GM21423 (cell line): ENCODE data around the gene PDGFRA.
"Not testable (repeated sequence)": the region's sequence is repeated elsewhere in the genome, so short reads cannot be mapped to it uniquely, and the experiment has no call there.

Source experiments
- ATAC-seq: cut with Tn5 transposase; IDR thresholded peaks from one replicate; pipeline ENCODE4 v1.9.1; 2021; ENCODE audit warnings: mild to moderate bottlenecking, moderate library complexity; ENCODE audit not compliant: unreplicated experiment

Gene PDGFRA

DNA sequence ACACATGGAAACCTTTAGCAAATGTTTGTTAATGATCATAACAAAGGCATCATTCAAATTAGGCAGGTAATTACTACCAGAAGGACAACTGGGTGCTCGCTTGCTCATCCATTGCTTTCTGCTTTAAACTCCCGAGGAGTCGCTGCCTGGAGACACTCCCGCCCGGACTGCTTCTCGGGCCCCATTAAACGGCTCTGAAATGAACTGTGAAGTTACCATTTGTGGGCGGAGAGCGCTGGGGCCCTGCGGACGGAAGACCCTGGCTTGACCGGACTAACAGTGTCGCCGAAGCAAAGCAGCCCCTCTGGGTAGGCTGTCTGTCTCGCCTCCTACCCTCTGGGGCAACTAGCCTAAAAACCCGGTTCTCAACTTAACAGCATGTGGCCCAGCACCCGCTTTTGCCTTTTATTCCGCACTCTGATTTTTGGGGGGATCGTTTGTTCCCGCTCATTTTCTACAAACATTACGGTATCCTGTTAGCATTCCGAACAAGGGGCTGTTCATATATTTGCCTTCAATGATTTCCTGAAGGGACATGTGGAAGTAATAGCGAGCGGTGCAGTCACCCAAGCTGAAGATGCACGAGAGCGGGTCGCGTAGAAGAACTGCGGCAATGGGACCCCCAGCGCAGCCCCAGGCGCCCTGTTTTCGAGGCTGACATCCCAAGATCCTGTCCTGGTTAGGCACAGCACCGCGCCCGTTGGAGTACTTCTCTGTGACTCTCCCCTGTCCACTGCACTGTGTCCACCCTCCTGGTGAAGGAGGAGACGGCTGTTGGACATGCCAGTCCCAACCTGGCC, 1.6 kb upstream of the PDGFRA start:
- ATAC-seq, result no peak

DNA sequence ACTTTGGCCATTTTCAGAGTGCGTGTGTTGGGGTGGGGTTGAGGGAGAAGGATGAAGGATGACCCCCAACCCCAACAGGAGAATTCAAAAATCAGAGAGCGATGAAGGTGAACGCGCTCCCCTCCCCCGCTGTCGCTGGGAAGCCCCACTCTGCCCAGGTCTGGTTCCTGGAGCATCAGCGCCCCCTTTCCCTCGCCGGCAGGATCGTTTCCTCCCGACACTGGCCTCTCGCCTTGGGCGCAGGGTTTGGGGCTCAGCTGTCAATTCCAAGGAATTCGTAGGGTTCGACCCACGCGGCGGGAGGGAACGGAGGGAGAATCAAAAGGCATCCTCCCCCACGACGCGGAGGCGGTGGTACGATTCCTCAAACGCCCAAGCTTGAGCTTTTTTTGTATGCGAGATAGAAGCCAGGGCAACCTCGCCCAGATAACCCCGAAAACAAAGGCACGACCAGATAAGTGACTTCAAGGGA, 1.0 kb upstream of the PDGFRA start:
- ATAC-seq, result no peak

DNA sequence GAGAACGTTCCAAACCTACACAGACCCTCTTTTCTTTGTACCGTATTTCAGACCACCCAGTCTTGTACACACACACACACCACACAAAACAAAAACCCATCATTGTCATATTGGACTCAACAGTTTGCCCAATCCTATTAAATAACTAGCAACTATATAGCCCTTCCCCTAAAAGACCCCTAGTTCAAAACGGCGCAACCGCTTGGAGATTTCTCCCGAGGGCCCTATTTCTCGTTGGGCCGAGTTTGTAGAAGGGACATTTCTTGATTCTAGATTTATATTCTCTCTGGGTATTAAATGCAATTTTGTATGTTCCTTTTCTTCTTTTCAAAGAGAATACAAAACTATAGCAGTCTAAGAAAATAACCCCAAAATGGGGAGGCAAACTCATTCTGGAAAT, 547 bp upstream of the PDGFRA start:
- no peak for ATAC-seq

DNA sequence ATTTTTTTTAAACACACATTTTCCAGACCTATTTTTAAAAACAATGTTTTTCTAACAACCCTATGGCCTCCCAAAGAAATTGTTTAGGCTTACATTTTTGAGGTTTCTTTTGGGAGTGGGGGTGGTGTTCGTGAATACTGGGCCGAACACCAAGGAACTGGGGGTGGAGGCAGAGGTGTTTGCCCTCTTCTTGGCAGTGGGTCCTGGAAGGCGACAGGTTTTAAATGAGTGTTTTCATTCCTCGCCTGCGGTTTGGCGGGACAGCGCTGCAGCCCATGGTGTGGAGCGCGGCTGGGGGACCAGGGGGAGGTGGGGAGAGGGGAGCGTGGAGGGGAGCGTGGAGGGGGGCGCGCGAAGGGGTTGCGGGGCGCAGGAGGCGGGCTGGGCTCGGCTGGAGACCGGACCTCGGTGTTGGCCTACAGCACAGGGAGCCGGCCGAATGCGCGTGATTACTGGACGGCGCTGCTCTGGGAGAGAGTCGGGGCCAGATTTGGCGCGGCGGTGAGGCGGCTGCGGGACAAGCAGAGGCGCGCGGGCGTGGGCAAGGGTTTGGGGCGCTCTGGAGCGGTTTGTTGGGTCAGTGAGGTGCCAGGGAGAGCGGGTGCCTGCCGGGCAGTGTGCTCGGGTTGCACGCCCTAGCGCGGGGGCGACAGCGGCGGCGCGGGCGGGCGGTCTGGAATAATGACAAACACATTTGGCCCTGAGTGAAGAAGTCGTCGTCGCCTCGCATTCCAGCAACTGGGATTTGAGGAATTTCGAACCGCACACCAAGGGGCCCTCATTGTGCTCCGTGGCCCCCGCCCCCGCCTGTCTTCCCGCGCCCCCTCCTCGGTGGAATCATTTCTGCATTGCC, 764 bp downstream of the PDGFRA start:
- ATAC-seq, result no peak

DNA sequence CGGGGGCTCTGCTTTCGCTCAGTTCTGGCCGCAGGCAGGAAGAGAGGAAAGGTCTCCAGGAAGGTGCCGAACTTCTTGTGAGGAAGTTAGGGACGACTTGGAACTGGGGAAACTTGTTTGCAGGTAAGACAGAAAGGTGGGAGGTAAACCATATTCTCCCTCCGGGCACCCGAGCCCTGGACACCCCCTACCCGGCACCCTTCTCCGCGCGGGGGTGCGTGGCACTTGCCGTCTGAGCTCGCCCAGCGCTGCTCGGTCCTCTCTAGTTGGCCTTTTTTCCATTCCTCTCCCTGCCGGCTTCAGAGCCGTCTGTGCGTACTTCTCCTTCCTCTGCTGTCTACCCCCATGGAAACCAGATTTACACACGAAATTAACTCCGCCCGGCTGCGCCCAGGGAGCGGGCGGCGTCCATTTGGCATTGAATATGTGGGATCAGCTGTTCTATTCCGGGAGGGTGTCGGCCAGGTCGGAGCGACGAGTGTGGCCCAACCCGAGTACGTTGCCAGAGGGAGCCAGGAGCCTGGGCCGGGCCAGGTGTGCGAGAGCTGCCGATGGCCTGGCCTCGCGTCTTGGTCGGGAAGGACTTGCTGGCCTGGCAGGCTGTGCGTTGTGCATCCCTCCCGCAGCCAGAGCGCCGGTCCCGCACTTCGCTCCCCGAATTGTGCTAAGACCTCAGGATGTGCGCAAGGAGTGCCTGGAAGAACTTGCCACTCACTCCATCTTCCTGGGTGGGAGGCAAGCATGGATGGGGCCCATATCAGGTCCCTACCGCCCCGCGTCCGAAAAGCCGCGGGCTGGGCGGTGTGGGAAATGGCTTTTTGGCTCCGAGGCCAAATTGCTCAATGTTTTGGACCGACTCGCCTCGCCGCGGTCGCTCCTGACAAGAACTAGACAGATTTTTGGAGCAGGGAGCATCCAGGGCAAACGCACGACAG, 1.7 kb downstream of the PDGFRA start:
- ATAC-seq, result no peak

DNA sequence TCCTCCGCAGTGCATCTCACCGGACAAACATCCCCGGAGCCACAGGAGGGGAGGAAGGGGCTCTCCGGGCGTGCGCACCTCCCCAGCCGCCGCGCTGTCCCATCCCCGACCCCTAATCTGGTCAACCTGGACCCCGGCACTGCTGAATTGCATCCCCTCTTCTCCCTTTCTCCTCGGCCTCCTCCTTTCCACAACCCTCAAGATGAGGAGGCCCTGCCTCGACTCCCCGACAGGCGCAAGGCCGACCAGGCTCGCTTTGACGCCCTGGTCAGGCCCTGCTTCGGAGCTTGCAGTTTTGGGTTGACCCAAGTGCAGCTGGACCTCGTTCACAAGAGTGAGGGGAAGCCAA, 2.3 kb downstream of the PDGFRA start:
- no peak for ATAC-seq

DNA sequence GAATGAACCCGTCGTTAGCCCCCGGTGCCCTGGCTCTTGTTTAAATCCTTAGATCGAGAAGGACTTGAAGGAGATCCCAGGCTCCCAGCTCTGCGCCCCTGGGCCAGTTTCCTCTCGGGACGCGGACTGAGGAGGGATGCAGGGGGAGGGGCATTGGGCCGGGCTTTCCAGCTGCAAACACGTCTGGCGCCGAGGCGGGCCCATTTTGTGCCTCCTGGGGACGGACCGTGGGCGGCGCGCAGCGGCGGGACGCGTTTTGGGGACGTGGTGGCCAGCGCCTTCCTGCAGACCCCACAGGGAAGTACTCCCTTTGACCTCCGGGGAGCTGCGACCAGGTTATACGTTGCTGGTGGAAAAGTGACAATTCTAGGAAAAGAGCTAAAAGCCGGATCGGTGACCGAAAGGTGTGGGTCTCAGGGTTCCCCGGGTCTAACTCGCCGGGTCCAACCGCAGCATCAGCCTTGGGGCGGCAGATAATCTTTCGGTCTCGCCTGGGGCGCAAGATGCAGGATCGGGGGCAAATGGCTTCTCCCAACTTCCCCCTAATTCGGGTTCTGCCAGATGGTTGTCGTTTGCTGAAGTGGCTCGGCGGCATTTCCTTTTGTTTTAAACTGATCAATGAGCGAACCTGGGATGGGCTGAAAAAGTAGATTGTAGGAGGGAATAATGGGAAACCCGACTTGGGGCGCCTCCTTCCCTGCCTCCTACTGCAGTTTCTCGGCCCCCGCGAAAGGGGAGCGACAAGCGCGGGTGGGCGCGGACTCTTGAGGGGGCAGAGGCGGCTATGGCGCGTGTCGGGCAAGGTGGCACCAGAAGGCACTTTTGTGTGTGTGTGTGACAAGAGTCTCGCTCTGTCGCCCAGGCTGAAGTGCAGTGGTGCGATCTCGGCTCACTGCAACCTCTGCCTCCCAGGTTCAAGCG, 2.9 kb downstream of the PDGFRA start:
- no peak for ATAC-seq

DNA sequence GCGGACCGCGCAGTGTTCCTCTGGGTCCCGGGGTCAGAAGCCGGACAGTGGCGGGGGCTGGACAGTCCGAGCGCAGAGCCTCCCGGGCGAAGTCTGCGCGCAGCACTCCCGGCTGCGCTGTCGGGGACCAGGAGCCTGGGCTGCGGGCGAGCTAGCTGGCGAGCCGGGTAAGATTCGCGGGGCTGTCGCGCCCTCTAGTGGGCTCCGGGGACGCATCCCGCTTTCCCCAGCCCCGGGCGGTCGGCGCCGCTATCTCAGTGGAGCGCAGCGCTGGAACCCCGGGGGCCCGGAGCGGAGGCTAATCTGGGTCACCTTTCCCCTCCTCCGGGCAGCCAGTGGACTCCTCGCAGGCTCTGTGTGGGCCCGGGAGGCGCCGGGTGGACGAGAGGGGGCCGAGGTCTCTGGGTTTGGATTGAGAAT, 4.2 kb downstream of the PDGFRA start:
- ATAC-seq, result peak; percentile 88

DNA sequence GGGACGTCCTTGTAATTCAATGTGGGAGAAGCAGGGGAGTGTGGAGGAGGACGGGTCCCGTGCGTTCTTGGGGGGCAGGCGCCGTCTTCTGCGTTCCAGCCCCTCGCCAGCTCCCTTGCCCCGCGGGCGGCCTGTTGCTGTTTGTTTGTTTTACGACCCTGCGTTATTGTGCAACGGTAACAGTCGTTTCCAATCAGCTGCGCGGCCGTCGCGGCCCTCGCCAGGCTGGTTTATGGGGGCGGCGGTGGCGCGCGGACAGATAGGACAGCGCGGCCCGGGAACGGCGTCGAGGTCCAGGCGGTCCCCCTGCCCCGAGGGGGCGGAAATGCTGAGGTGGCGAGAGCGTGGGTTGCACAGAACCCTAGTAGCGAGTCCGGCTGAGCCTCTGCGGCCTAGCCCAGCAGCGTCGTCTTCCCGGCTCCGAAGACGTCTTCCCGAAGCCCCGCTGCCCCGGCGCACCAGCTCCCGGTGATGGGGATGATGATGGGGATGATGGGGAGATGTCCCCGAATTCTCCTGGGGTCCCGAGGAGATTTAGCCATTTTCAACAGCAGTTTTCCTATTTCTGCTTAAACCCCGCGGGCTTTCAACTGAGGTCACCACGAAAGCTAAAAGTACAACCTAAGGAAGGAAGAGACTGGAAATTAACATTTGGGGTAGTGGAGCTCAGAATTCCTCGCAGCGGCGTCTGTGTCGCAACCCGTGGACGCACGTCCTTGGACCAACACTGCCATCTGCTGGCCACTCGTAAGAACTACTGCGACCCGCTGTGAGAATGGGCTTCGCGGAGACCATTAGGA, 4.8 kb downstream of the PDGFRA start:
- ATAC-seq, result peak; percentile 19

DNA sequence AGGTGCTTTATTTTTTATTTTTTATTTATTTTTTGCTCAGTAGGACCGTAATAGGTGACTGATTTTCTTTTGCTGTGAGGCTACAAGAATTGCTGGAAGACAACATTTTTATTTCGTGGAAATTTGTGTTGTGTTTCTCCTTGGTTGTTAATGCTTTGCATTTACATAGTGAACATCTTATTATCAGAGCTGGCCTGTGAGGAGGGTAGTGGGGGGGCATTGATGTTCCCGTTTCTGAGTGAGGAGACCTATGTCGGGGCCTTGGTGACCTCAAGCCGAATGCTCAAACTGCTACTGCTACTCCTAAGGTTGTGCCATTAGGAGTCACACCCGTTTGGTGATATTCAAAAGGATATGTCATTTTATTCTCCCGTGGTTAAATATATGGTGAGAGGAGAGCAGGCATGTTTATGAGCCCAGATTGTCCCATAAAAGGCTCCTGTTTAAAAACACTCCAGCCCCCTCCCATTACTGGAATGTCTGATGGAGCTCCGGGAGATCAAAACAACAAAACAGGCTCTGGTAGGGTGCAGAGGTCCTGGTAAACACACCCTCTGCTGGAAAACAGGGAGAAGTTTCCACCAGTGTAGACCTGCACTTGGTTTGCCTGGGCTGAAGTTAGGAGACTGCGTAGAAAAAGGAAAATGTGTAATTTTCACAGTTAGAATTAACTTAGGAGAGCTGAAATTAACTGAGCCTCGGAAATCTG, 5.6 kb downstream of the PDGFRA start:
- no peak for ATAC-seq

DNA sequence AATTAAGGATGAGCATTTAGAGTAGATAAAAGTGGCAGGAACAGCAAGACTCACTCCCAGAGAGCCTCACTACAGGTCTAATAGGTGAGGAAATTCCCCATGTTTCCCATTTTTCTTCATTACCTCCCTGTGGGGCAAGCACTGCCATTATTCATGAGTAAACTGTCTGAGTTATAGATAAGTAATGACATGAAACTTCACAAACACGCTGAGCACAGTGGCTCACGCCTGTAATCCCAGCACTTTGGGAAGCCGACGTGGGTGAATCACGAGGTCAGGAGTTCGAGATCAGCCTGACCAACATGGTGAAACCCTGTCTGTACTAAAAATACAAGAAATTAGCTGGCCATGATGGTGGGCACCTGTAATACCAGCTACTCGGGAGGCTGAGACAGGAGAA, 7.2 kb downstream of the PDGFRA start:
- ATAC-seq, result not testable (repeated sequence)

DNA sequence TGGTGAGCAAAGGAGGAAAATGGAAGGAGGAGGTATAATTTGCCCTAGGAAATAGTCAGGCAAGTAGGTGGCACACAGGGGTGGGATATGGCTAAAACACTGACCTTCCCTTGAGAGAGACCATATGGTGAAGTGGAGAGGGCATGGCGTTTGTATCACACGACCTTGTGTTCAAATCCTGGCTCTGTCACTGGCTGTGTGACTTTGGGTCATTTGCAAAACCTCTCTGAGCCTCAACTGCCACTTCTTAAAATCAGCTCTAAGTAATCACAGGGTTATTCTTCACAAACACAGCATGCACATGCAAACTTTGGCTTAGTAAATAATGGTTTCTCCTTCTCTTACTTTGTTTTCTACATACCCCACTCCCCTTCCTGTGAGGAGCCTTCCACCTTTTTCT, 8.7 kb downstream of the PDGFRA start:
- no peak for ATAC-seq

DNA sequence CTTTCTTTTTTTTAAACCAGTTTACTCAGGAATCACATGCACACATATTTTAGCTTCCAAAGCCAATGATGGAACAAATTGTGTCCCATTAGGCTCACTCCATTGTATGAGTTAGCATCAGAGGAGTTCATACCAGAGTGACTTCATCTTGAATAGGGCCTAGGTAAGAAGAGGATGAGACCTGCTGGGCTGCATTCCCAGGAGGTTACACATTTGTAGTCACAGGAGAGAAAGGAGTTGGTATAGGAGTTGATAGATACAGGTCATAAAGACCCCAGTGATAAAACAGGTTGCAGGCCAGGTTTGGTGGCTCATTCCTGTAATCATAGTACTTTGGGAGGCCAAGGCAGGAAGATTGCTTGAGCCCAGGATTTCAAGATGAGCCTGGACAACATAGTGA, 9.3 kb downstream of the PDGFRA start:
- ATAC-seq, result no peak

DNA sequence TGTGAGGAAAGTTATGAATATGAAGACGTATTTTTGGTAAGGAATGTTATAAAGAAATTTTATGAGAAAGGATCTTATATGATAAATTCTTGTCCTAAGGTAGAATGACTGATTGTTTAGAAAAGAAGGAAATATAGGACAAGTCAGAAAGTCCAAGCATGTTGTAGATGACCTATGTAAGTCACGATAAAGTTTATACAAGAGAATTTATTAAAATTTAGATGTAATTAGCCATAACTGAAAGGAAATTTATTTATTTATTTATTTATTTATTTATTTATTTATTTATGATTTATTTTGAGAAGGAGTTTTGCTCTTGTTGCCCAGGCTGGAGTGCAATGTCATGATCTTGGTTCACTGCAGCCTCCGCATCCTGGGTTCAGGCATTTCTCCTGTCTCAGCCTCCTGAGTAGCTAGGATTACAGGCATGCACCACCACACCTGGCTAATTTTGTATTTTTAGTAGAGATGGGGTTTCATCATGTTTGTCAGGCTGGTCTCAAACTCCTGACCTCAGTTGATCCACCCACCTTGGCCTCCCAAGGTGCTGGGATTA, 12.3 kb downstream of the PDGFRA start:
- not testable (repeated sequence) for ATAC-seq

DNA sequence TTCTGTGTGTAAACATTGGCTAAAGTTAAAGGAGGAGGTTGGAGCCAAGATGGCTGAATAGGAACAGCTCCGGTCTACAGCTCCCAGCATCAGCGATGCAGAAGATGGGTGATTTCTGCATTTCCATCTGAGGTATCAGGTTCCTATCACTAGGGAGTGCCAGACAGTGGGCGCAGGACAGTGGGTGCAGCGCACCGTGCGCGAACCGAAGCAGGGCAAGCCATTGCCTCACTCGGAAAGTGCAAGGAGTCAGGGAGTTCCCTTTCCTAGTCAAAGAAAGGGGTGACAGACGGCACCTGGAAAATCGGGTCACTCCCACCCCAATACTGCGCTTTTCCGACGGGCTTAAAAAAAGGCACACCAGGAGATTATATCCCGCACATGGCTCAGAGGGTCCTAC, 14.4 kb downstream of the PDGFRA start:
- not testable (repeated sequence) for ATAC-seq

DNA sequence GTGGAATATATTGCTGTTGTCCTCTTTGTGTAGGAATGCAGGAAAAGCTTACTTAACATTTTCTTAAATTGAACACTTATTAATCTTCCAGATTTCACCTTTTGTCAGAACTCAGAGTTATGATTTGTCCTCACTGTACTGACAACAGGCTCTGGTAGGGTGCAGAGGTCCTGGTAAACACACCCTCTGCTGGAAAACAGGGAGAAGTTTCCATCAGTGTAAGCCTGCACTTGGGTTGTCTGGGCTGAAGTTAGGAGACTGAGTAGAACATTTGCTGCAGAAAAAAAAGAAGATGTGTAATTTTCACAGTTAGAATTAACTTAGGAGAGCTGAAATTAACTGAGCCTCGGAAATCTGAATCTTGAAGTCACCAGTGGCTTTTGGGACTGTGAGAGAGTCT, 23.2 kb downstream of the PDGFRA start:
- ATAC-seq, result not testable (repeated sequence)

DNA sequence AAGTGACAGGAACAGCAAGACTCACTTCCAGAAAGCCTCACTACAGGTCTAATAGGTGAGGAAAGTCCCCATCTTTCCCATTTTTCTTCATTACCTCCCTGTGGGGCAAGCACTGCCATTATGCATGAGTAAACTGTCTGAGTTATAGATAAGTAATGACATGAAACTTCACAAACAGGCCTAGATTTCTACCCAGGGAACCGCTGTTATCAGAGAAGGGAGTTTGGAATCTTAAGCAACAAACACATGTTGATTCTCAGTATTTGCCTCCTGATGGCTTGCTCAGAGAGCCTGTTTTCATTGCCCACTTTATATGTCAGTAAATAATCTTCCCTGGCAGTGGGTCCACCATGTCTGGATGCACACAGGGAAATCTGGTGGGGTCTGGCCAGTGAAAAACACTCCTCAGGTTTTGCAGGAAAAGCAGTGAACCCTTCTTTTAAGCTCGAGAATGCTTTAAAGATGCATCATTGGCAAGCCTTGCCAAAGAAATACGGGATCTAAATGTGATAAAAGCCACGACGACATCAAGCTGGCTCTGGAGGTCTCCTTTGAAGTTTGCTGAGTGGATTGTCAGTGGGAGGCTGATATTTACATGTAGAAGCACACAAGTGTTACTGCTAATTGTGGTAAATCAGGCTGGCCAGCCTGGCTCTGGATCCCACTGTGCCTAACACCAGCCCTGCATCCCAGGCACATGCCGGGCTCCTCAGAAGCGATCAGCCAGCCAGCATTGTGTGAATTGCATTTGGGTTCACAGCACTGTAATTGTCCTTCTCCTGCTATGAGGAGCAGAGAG, 25.2 kb downstream of the PDGFRA start:
- no peak for ATAC-seq

DNA sequence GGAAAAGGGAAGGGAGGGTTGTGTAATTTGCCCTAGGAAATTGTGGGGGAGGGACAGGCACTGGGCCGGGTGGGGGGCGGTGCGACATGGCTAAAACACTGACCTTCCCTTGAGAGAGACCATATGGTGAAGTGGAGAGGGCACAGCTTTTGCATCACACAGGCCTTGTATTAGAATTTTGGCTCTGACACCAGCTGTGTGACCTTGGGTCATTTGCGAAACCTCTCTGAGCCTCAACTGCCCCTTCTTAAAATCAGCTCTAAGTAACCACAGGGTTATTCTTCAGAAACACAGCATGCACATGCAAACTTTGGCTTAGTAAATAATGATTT, 25.8 kb downstream of the PDGFRA start:
- no peak for ATAC-seq
